Loucy (cell line): ENCODE data around the gene GGA3.
A peak's percentile ranks its signal among the peaks of the same experiment; 100 is the strongest.

ENCODE experiments used
- H2AFZ ChIP-seq: fragments of 200-600 bp; sonication (generic); 2 replicates; pipeline ENCODE4 v1.6.0; 2016; ENCODE audit warnings: antibody characterized with exemption, mild to moderate bottlenecking, low read length, moderate library complexity
- H3F3A ChIP-seq: fragments of 200-600 bp; 2 replicates; pipeline ENCODE4 v1.6.0; 2016; ENCODE audit warnings: antibody characterized with exemption, low read depth, mild to moderate bottlenecking
- H3K27me3 ChIP-seq: fragments of 200-600 bp; sonication (generic); 2 replicates; pipeline ENCODE4 v1.6.1; 2014; ENCODE audit warnings: low read length, mild to moderate bottlenecking; ENCODE audit not compliant: insufficient read depth, poor library complexity, severe bottlenecking
- H3K36me3 ChIP-seq: fragments of 200-600 bp; sonication (generic); 2 replicates; pipeline ENCODE4 v1.6.1; 2016; ENCODE audit warnings: low read length; ENCODE audit not compliant: insufficient read depth
- H3K4me1 ChIP-seq: fragments of 200-600 bp; sonication (generic); 2 replicates; pipeline ENCODE4 v1.5.1; 2014; ENCODE audit warnings: low read length, mild to moderate bottlenecking; ENCODE audit not compliant: insufficient read depth, poor library complexity, severe bottlenecking
- H3K4me2 ChIP-seq: fragments of 200-600 bp; sonication (generic); 2 replicates; pipeline ENCODE4 v1.6.0; 2014; ENCODE audit warnings: antibody characterized with exemption, low read length, low read depth, mild to moderate bottlenecking; ENCODE audit not compliant: poor library complexity, severe bottlenecking
- H3K4me3 ChIP-seq: fragments of 200-600 bp; sonication (generic); 2 replicates; pipeline ENCODE4 v1.5.1; 2014; ENCODE audit warnings: low read length, mild to moderate bottlenecking, mixed read lengths; ENCODE audit not compliant: poor library complexity, severe bottlenecking
- H3K79me2 ChIP-seq: fragments of 200-600 bp; sonication (generic); 2 replicates; pipeline ENCODE4 v1.6.1; 2014; ENCODE audit warnings: low read length; ENCODE audit not compliant: insufficient read depth
- H3K9ac ChIP-seq: fragments of 200-600 bp; sonication (generic); 2 replicates; pipeline ENCODE4 v1.6.0; 2014; ENCODE audit warnings: mild to moderate bottlenecking, low read depth, low read length, moderate library complexity; ENCODE audit not compliant: poor library complexity, severe bottlenecking
- H3K9me2 ChIP-seq: fragments of 200-600 bp; sonication (generic); replicated peaks from 2 replicates; pipeline ENCODE4 v1.6.1; 2016; ENCODE audit warnings: low read depth, low read length, mixed read lengths
- H3K9me3 ChIP-seq: fragments of 200-600 bp; sonication (generic); 2 replicates; pipeline ENCODE4 v1.6.1; 2014; ENCODE audit warnings: mild to moderate bottlenecking, antibody characterized with exemption, low read length, low read depth; ENCODE audit not compliant: insufficient read depth
- H4K20me1 ChIP-seq: fragments of 200-600 bp; sonication (generic); 2 replicates; pipeline ENCODE4 v1.6.0; 2014; ENCODE audit warnings: antibody characterized with exemption, low read length, mild to moderate bottlenecking; ENCODE audit not compliant: insufficient read depth, poor library complexity, severe bottlenecking
- CTCF ChIP-seq: fragments of 200-600 bp; sonication (generic); conservative IDR thresholded peaks from 2 replicates; pipeline ENCODE4 v1.5.1; 2014; ENCODE audit warnings: mild to moderate bottlenecking, antibody characterized with exemption, low read length
- EZH2phosphoT487 ChIP-seq: fragments of 200-600 bp; IDR thresholded peaks from 2 replicates; pipeline ENCODE4 v1.6.1; 2018; ENCODE audit warnings: antibody characterized with exemption, mild to moderate bottlenecking, moderate library complexity, borderline replicate concordance

The GGA3 gene

DNA sequence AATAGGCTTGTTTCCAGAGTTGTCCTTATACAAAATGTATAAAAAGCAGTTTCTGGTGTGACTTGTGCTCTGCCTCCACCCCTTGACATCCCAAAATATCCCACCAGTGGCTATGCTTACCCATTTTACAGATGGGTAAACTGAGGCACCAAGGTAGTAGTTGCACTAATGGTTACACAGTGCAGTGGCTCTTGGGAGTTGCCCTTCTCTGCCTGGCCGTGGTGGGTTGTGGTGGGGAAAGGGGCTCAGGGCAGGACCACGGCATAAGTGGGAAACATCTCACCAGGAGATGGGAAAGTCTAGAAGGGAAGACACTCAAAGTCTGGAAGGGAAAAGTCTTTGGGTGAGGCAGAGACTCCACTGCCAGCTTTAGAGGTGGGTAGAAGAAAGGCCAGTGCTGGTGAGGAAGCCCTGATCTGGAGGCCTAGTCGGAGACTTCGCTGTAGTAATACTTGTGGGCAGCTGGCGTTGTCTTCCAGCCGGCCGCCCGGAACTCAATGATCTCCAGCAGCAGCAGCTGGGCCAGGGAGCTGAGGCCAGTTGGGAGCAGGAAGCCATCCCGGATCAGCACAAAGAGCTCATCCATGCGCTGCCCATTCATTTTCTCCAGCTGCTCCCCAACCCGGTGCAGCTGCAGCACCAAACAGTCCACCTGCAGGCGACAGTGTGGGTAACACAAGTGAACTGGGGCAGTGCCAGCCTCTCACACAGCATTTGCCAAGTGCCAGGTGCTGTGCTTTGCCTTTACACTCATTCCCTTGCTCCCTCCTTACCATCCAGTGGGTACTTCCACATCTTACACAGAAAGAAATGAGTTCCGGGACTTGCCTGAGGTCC, 5.1 kb upstream of the GGA3 start:
- Histone ChIP-seq H3K9me2 (no peaks in the 10 kb centered on the region), H2AFZ (no peak overlapping the region), H3K27me3 (no peaks in the 10 kb centered on the region), H3K4me1 (peaks cover 21% of the 10 kb centered on the region), H3K36me3 (peaks cover 16% of the 10 kb centered on the region; the same call in 1 of the 2 replicates), H3K4me3 (no peak overlapping the region), H3K4me2 (no peak overlapping the region), H3F3A (no peaks in the 10 kb centered on the region), H4K20me1 (no peaks in the 10 kb centered on the region), H3K79me2 (peaks cover 37% of the 10 kb centered on the region), H3K9ac (no peak overlapping the region), H3K9me3 (no peaks in the 10 kb centered on the region)
- TF ChIP-seq EZH2phosphoT487 = no peak
- no peak for TF ChIP-seq CTCF

DNA sequence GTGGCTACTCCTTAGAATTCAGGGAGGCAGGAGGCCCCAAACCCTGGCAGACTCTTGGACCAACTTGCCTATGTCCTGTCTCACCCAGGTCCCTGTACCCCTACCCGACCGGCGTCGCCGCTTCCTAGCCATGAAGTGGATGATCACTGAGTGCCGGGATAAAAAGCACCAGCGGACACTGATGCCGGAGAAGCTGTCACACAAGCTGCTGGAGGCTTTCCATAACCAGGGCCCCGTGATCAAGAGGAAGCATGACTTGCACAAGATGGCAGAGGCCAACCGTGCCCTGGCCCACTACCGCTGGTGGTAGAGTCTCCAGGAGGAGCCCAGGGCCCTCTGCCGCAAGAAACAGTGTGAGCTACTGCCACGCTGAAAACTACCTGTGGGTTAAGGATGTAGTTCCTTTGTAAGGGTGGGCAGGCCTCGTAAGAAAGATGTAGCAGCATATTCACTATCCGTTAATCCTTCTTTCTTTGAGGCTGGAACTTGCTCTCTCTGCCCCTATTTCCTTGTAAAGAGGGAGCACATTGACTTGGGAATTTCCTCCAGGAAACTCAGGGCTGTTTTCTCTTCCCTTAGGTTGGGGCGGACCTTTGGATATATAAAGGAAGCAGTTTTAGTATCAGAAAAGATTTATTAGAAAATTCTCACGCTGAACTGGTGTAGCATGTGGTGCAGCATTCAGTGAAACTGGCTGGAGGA, 4.4 kb upstream of the GGA3 start:
- Histone ChIP-seq H3K9me3 (no peaks in the 10 kb centered on the region), H3K9me2 (no peaks in the 10 kb centered on the region), H3K9ac (no peak overlapping the region), H2AFZ (no peak overlapping the region), H3K4me1 (peaks cover 22% of the 10 kb centered on the region), H3K4me2 (no peak overlapping the region), H3K36me3 (peaks cover 16% of the 10 kb centered on the region; the same call in 1 of the 2 replicates), H3K27me3 (no peaks in the 10 kb centered on the region), H3K79me2 (peaks cover 41% of the 10 kb centered on the region), H3K4me3 (no peak overlapping the region), H4K20me1 (peaks cover 4% of the 10 kb centered on the region), H3F3A (no peaks in the 10 kb centered on the region)
- TF ChIP-seq CTCF (no peak), EZH2phosphoT487 (no peak)

DNA sequence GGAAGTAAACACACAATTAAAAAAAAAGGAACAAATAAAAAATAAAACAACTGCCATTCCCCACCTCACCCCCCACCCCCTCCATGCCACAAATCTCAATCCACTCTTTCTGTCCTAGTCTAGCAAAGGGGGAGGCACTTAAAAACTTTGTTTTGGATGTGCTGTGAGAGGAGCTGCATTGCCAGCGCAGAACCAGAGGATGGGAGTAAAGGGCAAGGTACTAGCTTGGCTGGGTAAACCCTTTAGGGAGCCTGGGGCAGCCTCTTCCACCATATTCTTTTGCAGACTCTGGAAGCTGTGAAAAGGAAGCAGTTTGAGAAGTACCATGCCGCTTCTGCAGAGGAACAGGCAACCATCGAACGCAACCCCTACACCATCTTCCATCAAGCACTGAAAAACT, 1.6 kb upstream of the GGA3 start:
- 0 out of 2 replicates have a peak, but pooled peaks have one; percentile 18 for TF ChIP-seq CTCF
- no peak for TF ChIP-seq EZH2phosphoT487
- peak overlapping the region; percentile 93 for H3K4me3 ChIP-seq
- H3K9ac ChIP-seq = peak overlapping the region; percentile 94
- no peak overlapping the region for H2AFZ ChIP-seq
- H3K9me3 ChIP-seq = no peaks in the 10 kb centered on the region
- peaks cover 13% of the 10 kb centered on the region for H4K20me1 ChIP-seq
- H3K79me2 ChIP-seq = peaks cover 52% of the 10 kb centered on the region
- H3K9me2 ChIP-seq = no peaks in the 10 kb centered on the region
- H3F3A ChIP-seq = no peaks in the 10 kb centered on the region
- H3K4me1 ChIP-seq = peaks cover 22% of the 10 kb centered on the region
- H3K4me2 ChIP-seq = peak overlapping the region; percentile 84
- H3K36me3 ChIP-seq = peaks cover 16% of the 10 kb centered on the region; the same call in 1 of the 2 replicates
- H3K27me3 ChIP-seq = no peaks in the 10 kb centered on the region
